ENCODE results near the gene CXCR3. TPM values are rescaled to one million over a fixed set of nuclear protein-coding genes. Genes with fewer than 3 reads are reported as not detected.

Gene CXCR3
- total RNA-seq, 4 donors from 2014 or later: not detected

DNA sequence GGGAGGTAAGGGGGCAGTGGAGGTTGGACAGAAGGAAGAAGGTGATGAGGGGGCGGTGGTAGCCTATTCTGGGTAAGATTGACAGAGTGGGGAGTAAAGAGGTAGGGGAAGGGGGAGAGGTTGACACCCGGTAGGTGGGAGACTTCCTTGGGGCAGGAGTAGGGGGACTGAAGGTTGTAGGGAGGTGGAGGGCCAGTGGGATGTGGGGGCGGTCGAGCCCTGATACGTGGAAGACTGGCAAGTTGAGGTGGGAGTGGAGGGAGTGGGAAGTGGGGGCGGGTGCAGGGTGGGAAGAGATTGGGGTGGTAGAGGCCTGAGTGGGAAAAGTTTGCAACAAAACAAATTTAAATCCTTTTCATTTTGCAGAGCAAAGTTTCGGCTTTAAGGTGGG, 38.3 kb downstream of the CXCR3 start:
- H3K9me3 ChIP-seq: no peaks in the 10 kb centered on the region
- no peak overlapping the region for H3K27ac ChIP-seq
- no peak for DNase-seq (ENCODE audit: low spot score in 2 of 2)
- H3K4me1 ChIP-seq: no peaks in the 10 kb centered on the region
- WGBS, 2 donors: 79 to 84% methylated on average over 7 of the region's 7 CpGs
- TF ChIP-seq, protein P1, sequence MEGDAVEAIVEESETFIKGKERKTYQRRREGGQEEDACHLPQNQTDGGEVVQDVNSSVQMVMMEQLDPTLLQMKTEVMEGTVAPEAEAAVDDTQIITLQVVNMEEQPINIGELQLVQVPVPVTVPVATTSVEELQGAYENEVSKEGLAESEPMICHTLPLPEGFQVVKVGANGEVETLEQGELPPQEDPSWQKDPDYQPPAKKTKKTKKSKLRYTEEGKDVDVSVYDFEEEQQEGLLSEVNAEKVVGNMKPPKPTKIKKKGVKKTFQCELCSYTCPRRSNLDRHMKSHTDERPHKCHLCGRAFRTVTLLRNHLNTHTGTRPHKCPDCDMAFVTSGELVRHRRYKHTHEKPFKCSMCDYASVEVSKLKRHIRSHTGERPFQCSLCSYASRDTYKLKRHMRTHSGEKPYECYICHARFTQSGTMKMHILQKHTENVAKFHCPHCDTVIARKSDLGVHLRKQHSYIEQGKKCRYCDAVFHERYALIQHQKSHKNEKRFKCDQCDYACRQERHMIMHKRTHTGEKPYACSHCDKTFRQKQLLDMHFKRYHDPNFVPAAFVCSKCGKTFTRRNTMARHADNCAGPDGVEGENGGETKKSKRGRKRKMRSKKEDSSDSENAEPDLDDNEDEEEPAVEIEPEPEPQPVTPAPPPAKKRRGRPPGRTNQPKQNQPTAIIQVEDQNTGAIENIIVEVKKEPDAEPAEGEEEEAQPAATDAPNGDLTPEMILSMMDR (IDR thresholded peaks at IDR 0.05): no peak
- no peak for TF ChIP-seq POLR2A (IDR thresholded peaks at IDR 0.05)
- H3K4me3 ChIP-seq: no peak overlapping the region
- peaks cover 0 to 5% (median 0%) of the 10 kb centered on the region in 3 donors for H3K36me3 ChIP-seq
- no peaks in the 10 kb centered on the region for H3K27me3 ChIP-seq

DNA sequence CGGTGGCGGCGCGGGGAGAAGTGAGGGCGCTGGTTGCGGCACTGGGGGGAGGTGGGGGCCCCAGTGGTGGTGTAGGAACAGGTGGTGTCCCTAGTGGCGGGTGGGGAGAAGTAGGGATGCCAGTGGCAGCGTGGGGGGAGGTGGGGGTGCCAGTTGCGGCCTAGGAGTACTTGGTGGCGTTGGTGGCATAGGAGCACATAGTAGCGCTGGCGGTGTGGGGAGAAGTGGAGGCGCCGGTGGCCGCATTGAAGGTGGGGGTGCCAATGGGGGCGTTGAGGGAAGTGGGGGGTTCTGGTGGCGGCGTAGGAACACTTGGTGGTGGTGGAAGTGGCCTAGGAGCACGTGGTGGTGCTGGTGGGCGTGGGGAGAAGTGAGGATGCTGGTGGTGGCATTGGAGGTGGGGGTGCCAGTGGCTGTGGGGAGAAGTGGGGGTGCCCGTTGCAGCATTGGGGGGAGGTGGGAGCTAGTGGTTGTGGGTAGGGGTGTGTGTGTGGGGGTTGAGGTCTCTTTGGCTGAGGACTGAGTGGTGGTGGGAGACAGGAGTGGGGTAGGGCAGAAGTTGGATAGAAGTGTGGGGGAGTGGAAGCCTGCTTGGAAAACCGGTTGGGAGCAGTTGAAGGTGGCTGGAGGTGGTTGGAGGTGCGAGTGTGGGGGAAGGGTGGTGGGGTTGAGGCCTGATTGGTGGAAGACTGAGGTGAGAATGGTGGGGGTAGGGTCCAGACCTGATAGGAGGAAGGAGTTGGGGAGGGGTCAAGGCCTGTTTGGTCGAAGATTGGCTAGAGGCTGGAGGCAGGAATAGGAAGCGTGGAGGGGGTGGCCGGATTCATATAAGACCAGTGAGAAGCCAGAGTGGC, 38.9 kb downstream of the CXCR3 start:
- no peak for DNase-seq (ENCODE audit: low spot score in 2 of 2)
- Histone ChIP-seq H3K27me3 (no peaks in the 10 kb centered on the region), H3K27ac (no peak overlapping the region), H3K9me3 (no peaks in the 10 kb centered on the region), H3K4me3 (no peak overlapping the region), H3K4me1 (no peaks in the 10 kb centered on the region), H3K36me3 (peaks cover 0 to 6% (median 0%) of the 10 kb centered on the region in 3 donors)
- TF ChIP-seq EP300 (IDR thresholded peaks at IDR 0.05) (no peak), POLR2A (IDR thresholded peaks at IDR 0.05) (no peak)
- TF ChIP-seq, protein P1 (IDR thresholded peaks at IDR 0.05): no peak
- WGBS, 2 donors: 91 to 97% methylated on average over 25 to 26 of the region's 26 CpGs

DNA sequence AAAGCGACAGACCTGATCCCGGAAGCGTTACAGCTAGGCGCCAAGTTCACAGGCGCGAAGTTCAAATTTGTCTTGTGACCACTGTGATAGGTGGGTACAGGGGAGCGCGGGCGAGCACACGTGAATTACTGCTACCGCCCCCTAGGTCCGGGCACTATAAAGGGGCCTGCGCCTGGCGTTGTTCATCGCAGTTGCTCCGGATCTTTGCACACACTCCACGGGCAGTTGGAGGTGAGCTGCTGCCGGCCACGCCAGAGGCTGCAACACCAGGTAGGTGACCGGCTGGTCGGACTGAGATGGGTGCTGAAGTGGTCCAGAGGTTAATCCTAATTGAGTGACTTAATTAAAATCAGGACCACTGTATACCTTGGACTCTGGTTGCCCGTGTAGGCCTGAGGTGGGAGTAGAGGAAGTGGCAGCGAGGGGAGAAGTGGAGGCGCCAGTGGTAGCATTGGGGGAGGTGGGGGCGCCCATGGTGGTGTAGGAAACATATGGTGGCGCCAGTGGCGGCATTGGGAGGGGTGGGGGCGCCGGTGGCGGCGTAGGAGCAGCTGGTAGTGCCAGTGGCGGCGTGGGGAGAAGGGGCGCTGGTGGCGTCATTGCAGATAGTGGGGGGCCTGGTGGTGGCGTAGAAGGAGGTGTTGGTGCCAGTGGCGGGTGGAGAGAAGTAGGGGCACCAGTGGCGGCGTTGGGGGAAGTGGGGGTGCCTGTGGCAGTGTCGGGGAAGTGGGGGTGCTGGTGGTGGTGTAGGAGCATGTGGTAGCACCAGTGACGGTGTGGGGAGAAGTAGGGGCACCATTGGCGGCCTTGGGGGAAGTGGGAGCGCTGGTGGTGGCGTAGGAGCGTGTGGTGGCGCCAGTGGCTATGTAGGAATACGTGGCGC, 39.8 kb downstream of the CXCR3 start, which contains the start of gene GCNA:
GCNA (plus strand) TSS at position 185 of the 883 bp plus-strand sequence. CDS start 2,385 bp downstream, outside the sequence.
- no peak for DNase-seq (ENCODE audit: low spot score in 2 of 2)
- 95 to 96% methylated on average over 48 of the region's 48 CpGs for WGBS, 2 donors
- no peaks in the 10 kb centered on the region for H3K9me3 ChIP-seq
- no peak within 1 kb of the TSS for H3K4me3 ChIP-seq
- peaks cover 0 to 15% (median 0%) of the 10 kb centered on the region in 3 donors for H3K36me3 ChIP-seq
- TF ChIP-seq, protein P1 (IDR thresholded peaks at IDR 0.05): no peak
- TF ChIP-seq POLR2A (IDR thresholded peaks at IDR 0.05) (no peak), EP300 (IDR thresholded peaks at IDR 0.05) (no peak)
- H3K27ac ChIP-seq: no peak within 1 kb of the TSS
- no peaks in the 10 kb centered on the region for H3K4me1 ChIP-seq
- no peaks in the 10 kb centered on the region for H3K27me3 ChIP-seq

DNA sequence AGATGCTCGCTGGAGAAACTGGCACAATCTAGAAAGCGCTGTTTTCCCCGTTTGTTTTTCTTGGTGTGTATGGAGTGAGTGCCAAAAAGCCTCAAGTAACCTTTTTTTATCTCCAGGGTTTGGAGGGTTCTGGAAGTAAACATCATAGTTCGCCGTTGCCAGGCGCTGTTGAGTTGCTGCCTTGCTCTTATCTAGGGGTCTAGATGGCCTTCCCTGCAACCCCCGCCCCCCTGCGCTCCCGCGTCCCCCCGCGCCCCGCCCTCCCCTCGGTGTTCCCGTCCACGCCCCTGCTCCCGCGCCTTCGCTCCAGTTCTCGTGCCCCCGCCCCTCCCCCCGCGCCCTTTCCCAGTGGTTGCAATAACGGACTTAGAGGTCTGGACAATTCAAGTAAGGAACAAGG, 40.6 kb downstream of the CXCR3 start:
- Histone ChIP-seq H3K4me3 (no peak overlapping the region), H3K27ac (no peak overlapping the region), H3K27me3 (no peaks in the 10 kb centered on the region), H3K36me3 (peaks cover 0 to 23% (median 0%) of the 10 kb centered on the region in 3 donors), H3K4me1 (no peaks in the 10 kb centered on the region), H3K9me3 (no peaks in the 10 kb centered on the region)
- TF ChIP-seq, protein P1 (IDR thresholded peaks at IDR 0.05): no peak
- TF ChIP-seq POLR2A (IDR thresholded peaks at IDR 0.05) (no peak), EP300 (IDR thresholded peaks at IDR 0.05) (no peak)
- WGBS, 2 donors: 90 to 92% methylated on average over 24 of the region's 24 CpGs
- no peak for DNase-seq (ENCODE audit: low spot score in 2 of 2)
